HG03060 (cell line): ENCODE results near the gene GRID2.

Source experiments
- ATAC-seq: cut with Tn5 transposase; IDR thresholded peaks from one replicate; pipeline ENCODE4 v1.9.1; 2021; ENCODE audit warnings: low read depth, moderate number of reproducible peaks; ENCODE audit not compliant: unreplicated experiment

The GRID2 gene

GRCh38 chr4:93448691-93449293, 1145.0 kb downstream of the GRID2 start:
- ATAC-seq, result no peak

- ATAC-seq, result no peak
Observed at GRCh38 chr4:93451954-93452353, 1148.2 kb downstream of the GRID2 start.

GRCh38 chr4:93461541-93461940, 1157.8 kb downstream of the GRID2 start:
- no peak for ATAC-seq

GRCh38 chr4:93466446-93466845, 1162.7 kb downstream of the GRID2 start:
- no peak for ATAC-seq

GRCh38 chr4:93467484-93468155, 1163.9 kb downstream of the GRID2 start:
- ATAC-seq, result no peak

GRCh38 chr4:93469560-93469959, 1165.8 kb downstream of the GRID2 start:
- no peak for ATAC-seq

GRCh38 chr4:93475730-93476129, 1172.0 kb downstream of the GRID2 start:
- no peak for ATAC-seq

- no peak for ATAC-seq
Observed at GRCh38 chr4:93478805-93479204, 1175.0 kb downstream of the GRID2 start.

GRCh38 chr4:93480452-93480851, 1176.7 kb downstream of the GRID2 start:
- ATAC-seq, result no peak

GRCh38 chr4:93495346-93495745, 1191.6 kb downstream of the GRID2 start:
- no peak for ATAC-seq

GRCh38 chr4:93501244-93501643, 1197.5 kb downstream of the GRID2 start:
- no peak for ATAC-seq

GRCh38 chr4:93501946-93502345, 1198.2 kb downstream of the GRID2 start:
- ATAC-seq, result no peak

GRCh38 chr4:93502991-93503390, 1199.2 kb downstream of the GRID2 start:
- ATAC-seq, result no peak

- no peak for ATAC-seq
Observed at GRCh38 chr4:93513851-93514250, 1210.1 kb downstream of the GRID2 start.

GRCh38 chr4:93515208-93515607, 1211.4 kb downstream of the GRID2 start:
- ATAC-seq, result no peak

- no peak for ATAC-seq
Observed at GRCh38 chr4:93529692-93530372, 1226.1 kb downstream of the GRID2 start.

GRCh38 chr4:93532234-93532633, 1228.5 kb downstream of the GRID2 start:
- no peak for ATAC-seq

GRCh38 chr4:93540562-93540961, 1236.8 kb downstream of the GRID2 start:
- no peak for ATAC-seq

- ATAC-seq, result no peak
Observed at GRCh38 chr4:93561842-93562241, 1258.1 kb downstream of the GRID2 start.

- no peak for ATAC-seq
Observed at GRCh38 chr4:93568758-93569157, 1265.0 kb downstream of the GRID2 start.

- ATAC-seq, result no peak
Observed at GRCh38 chr4:93573285-93573684, 1269.5 kb downstream of the GRID2 start.

GRCh38 chr4:93578942-93579341, 1275.2 kb downstream of the GRID2 start:
- no peak for ATAC-seq
